Body of pancreas (tissue), 4 donors: ENCODE results near the gene CTLA4.

Experiments used
- CTCF ChIP-seq, 7 experiments: fragments of 450-650 bp in 4 of 7; fragments of 200-600 bp in 3 of 7; sonication (generic) in 3 of 7; IDR thresholded peaks; one replicate each; pipeline ENCODE4 v1.5.1; 2016 to 2019; ENCODE audit warnings: antibody characterized with exemption in 7 of 7
- POLR2A ChIP-seq, 3 donors: fragments of 450-650 bp; IDR thresholded peaks; one replicate each; pipeline ENCODE4 v1.6.1; 2016; ENCODE audit warnings: antibody characterized with exemption in 3 of 3, mild to moderate bottlenecking in 2 of 3

- TF ChIP-seq CTCF (IDR thresholded peaks at IDR 0.05) (no peak), POLR2A (IDR thresholded peaks at IDR 0.05) (no peak)
Measured at GRCh38 chr2:203889542-203889941, 22.0 kb downstream of the CTLA4 start.
